ENCODE results near the gene PPP1R3F.
"Not testable (repeated sequence)": the region's sequence is repeated elsewhere in the genome, so short reads cannot be mapped to it uniquely, and the experiment has no call there.

Gene PPP1R3F

GRCh38 chrX:49276207-49276606 is 6.6 kb downstream of the PPP1R3F start:
- DNase-seq = no peak

GRCh38 chrX:49276671-49277534 is 7.3 kb downstream of the PPP1R3F start:
- no peak for DNase-seq

GRCh38 chrX:49277535-49277830 is 7.9 kb downstream of the PPP1R3F start:
- no peak for DNase-seq

GRCh38 chrX:49278081-49278480 is 8.5 kb downstream of the PPP1R3F start:
- no peak for DNase-seq

- no peak for DNase-seq
Measured at GRCh38 chrX:49282647-49283011, 13.0 kb downstream of the PPP1R3F start.

- DNase-seq = no peak
Measured at GRCh38 chrX:49284212-49284611, 14.6 kb downstream of the PPP1R3F start.

- DNase-seq = no peak
Measured at GRCh38 chrX:49286136-49286535, 16.5 kb downstream of the PPP1R3F start.

- DNase-seq = no peak
Measured at GRCh38 chrX:49286581-49286980, 17.0 kb downstream of the PPP1R3F start.

- no peak for DNase-seq
Measured at GRCh38 chrX:49287665-49288064, 18.1 kb downstream of the PPP1R3F start.

GRCh38 chrX:49290215-49290614 is 20.6 kb downstream of the PPP1R3F start:
- DNase-seq = no peak

GRCh38 chrX:49291615-49292337 is 22.2 kb downstream of the PPP1R3F start:
- peak; percentile 63 for DNase-seq

GRCh38 chrX:49292400-49293362 is 23.1 kb downstream of the PPP1R3F start:
- DNase-seq = no peak

- not testable (repeated sequence) for DNase-seq
Measured at GRCh38 chrX:49299293-49299692, 29.7 kb downstream of the PPP1R3F start.

GRCh38 chrX:49300703-49301102 is 31.1 kb downstream of the PPP1R3F start:
- DNase-seq = no peak

- DNase-seq = no peak
Measured at GRCh38 chrX:49303346-49303745, 33.8 kb downstream of the PPP1R3F start, which contains the start of gene GAGE10. Gene GAGE10, plus strand, starts transcription at chrX:49303646. Its CDS starts 1,214 bp downstream, at chrX:49304860.

GRCh38 chrX:49307775-49308174 is 38.2 kb downstream of the PPP1R3F start:
- DNase-seq = not testable (repeated sequence)

GRCh38 chrX:49308604-49309269 is 39.1 kb downstream of the PPP1R3F start:
- no peak for DNase-seq

- no peak for DNase-seq
Measured at GRCh38 chrX:49309401-49309981, 39.9 kb downstream of the PPP1R3F start.

- DNase-seq = no peak
Measured at GRCh38 chrX:49310371-49310770, 40.8 kb downstream of the PPP1R3F start.

- no peak for DNase-seq
Measured at GRCh38 chrX:49312176-49312575, 42.6 kb downstream of the PPP1R3F start.

GRCh38 chrX:49316085-49316484 is 46.5 kb downstream of the PPP1R3F start:
- no peak for DNase-seq

- DNase-seq = not testable (repeated sequence)
Measured at GRCh38 chrX:49321737-49322136, 52.1 kb downstream of the PPP1R3F start, which contains the start of gene GAGE12J. Gene GAGE12J, plus strand, starts transcription at chrX:49322037. Its CDS starts 1,157 bp downstream, at chrX:49323194.

Data from T-helper 9 cell (primary cell).